CD4-positive, alpha-beta T cell (primary cell): ENCODE data around the gene MAP3K5. TPM values are rescaled to one million over a fixed set of nuclear protein-coding genes. Genes with fewer than 3 reads are reported as not detected.

Experiments used
- ATAC-seq: fragments of 200-7000 bp; cut with Tn5 transposase; one replicate; pipeline ENCODE4 v1.10.0; 2022; ENCODE audit warnings: mild to moderate bottlenecking; ENCODE audit not compliant: poor library complexity
- CTCF ChIA-PET: fragments of 350-600 bp; sonication (Branson Sonifier 250); formaldehyde crosslinking; loops from one replicate; lab custom pipeline; 2021; ENCODE audit warnings: antibody characterized with exemption, inconsistent platforms; lab: Charles Lee
- POLR2A ChIA-PET: fragments of 350-600 bp; sonication (Branson Sonifier 250); formaldehyde crosslinking; loops from one replicate; lab custom pipeline; 2021; ENCODE audit warnings: antibody characterized with exemption, inconsistent platforms; lab: Charles Lee
- DNase-seq, 14 experiments: peaks; one replicate each; pipeline ENCODE4 v3.0.0-alpha.2; 2013 to 2020; ENCODE audit warnings: mixed read lengths in 2 of 14
- H3K27ac ChIP-seq, 2 donors: one replicate each; pipeline versions ENCODE4 v1.5.1 to v1.7.0; 2013; ENCODE audit warnings: low read length in 2 of 2, low read depth in 1 of 2, mild to moderate bottlenecking in 1 of 2
- H3K27me3 ChIP-seq, 2 experiments: 1 replicate in 1 of 2; 2 replicates in 1 of 2; pipeline versions ENCODE4 v1.6.1 to v1.7.0; 2013; ENCODE audit warnings: low read length in 2 of 2, control low read depth in 1 of 2, mild to moderate bottlenecking in 1 of 2, moderate library complexity in 1 of 2; ENCODE audit not compliant: insufficient read depth in 2 of 2, control insufficient read depth in 1 of 2
- H3K36me3 ChIP-seq: one replicate; pipeline ENCODE4 v1.6.1; 2013; ENCODE audit warnings: low read length, control low read depth; ENCODE audit not compliant: insufficient read depth
- H3K4me1 ChIP-seq: one replicate; pipeline ENCODE4 v1.6.1; 2013; ENCODE audit warnings: low read length, control low read depth; ENCODE audit not compliant: insufficient read depth
- H3K4me3 ChIP-seq: one replicate; pipeline ENCODE4 v1.5.1; 2013; ENCODE audit warnings: mild to moderate bottlenecking, low read length, moderate library complexity
- H3K9me3 ChIP-seq, 2 experiments: 1 replicate in 1 of 2; 2 replicates in 1 of 2; pipeline versions ENCODE4 v1.6.1 to v1.7.0; 2013; ENCODE audit warnings: low read length in 2 of 2, mild to moderate bottlenecking in 2 of 2, control low read depth in 1 of 2, moderate library complexity in 1 of 2; ENCODE audit not compliant: control insufficient read depth in 1 of 2, insufficient read depth in 1 of 2
- H3K27ac Mint-ChIP-seq: one replicate; pipeline ENCODE4 v1.8.0; 2020; ENCODE audit warnings: mixed read lengths
- H3K27me3 Mint-ChIP-seq: one replicate; pipeline ENCODE4 v1.8.0; 2021; ENCODE audit warnings: mixed read lengths
- H3K36me3 Mint-ChIP-seq: one replicate; pipeline ENCODE4 v1.8.0; 2021; ENCODE audit warnings: low read depth, mixed read lengths
- H3K4me1 Mint-ChIP-seq: one replicate; pipeline ENCODE4 v1.8.0; 2021; ENCODE audit warnings: low read depth, mixed read lengths
- H3K4me3 Mint-ChIP-seq: one replicate; pipeline ENCODE4 v1.8.0; 2020; ENCODE audit warnings: mild to moderate bottlenecking, mixed read lengths
- H3K9me3 Mint-ChIP-seq: one replicate; pipeline ENCODE4 v1.8.0; 2020; ENCODE audit warnings: mixed read lengths
- intact Hi-C, 2 experiments: fragments of 100-400 bp; cut with DNase I in 1 of 2; cut with micrococcal nuclease in 1 of 2; formaldehyde crosslinking; loops; one replicate each; pipeline versions ENCODE4 v1.15.1 to v1.9.0; 2023 to 2025; cut with DNase I, micrococcal nuclease
- total RNA-seq, 174 experiments: library from RNA in 2 of 174; stranded (reverse) in 2 of 174; gene quantifications; one replicate each; pipeline ENCODE4 v1.2.3 and lab custom pipeline; 2021 to 2026
- TF ChIP-seq, protein P1 (sequence below): fragments of 200-600 bp; IDR thresholded peaks from one replicate; pipeline ENCODE4 v1.8.0; 2022; ENCODE audit warnings: antibody characterized with exemption, mild to moderate bottlenecking

MAP3K5 gene
- total RNA-seq, 2 experiments from 2014 or later = 12.9 to 14.1 TPM

DNA sequence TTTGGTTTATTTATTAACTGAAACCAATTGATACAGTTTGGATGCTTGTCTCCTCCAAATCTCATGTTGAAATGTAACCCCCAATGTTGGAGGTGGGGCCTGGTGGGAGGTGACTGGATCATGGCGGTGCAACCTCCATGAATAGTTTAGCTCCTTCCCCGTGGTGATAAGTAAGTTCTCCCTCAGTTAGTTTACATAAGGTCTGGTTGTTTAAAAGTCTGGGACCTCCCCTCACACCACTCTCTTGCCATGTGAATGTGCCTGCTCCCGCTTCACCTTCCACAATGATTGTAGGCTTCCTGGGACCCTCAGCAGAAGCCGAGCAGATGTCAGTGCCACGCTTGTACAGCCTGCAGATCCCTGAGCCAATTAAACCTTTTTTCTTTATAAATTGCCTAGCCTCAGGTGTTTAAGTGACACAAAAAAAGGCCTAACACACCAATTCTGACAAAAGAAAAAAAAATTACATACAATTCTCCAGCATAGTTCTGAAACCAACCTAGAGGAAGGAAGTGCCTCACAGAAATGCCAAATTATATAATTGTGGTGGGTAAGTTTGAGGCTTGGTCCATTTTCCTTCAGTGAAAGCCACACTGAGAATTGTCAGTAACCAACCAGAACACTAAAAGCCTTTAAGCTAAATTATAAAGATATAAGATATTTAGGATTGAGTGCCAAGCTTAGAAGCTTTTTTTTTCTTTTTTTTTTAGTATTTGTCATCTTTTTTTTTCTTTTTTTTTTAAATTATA is 257.1 kb downstream of the MAP3K5 start:
- ATAC-seq (no peak), DNase-seq (no peak)
- ChIA-PET CTCF (no interaction called here), POLR2A (no interaction called here)
- H3K27me3 Mint-ChIP-seq = no peaks in the 10 kb centered on the region
- no peak overlapping the region for H3K27ac ChIP-seq
- H3K36me3 Mint-ChIP-seq = no peaks in the 10 kb centered on the region
- no peaks in the 10 kb centered on the region for H3K4me1 Mint-ChIP-seq
- no peaks in the 10 kb centered on the region for H3K27me3 ChIP-seq
- H3K4me3 ChIP-seq = no peak overlapping the region
- no peak overlapping the region for H3K4me3 Mint-ChIP-seq
- no peaks in the 10 kb centered on the region for H3K36me3 ChIP-seq
- no peaks in the 10 kb centered on the region for H3K9me3 ChIP-seq
- intact Hi-C loops = no loop called here
- H3K4me1 ChIP-seq = no peaks in the 10 kb centered on the region
- TF ChIP-seq, protein P1, sequence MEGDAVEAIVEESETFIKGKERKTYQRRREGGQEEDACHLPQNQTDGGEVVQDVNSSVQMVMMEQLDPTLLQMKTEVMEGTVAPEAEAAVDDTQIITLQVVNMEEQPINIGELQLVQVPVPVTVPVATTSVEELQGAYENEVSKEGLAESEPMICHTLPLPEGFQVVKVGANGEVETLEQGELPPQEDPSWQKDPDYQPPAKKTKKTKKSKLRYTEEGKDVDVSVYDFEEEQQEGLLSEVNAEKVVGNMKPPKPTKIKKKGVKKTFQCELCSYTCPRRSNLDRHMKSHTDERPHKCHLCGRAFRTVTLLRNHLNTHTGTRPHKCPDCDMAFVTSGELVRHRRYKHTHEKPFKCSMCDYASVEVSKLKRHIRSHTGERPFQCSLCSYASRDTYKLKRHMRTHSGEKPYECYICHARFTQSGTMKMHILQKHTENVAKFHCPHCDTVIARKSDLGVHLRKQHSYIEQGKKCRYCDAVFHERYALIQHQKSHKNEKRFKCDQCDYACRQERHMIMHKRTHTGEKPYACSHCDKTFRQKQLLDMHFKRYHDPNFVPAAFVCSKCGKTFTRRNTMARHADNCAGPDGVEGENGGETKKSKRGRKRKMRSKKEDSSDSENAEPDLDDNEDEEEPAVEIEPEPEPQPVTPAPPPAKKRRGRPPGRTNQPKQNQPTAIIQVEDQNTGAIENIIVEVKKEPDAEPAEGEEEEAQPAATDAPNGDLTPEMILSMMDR = no peak
- no peak overlapping the region for H3K27ac Mint-ChIP-seq
- no peaks in the 10 kb centered on the region for H3K9me3 Mint-ChIP-seq

DNA sequence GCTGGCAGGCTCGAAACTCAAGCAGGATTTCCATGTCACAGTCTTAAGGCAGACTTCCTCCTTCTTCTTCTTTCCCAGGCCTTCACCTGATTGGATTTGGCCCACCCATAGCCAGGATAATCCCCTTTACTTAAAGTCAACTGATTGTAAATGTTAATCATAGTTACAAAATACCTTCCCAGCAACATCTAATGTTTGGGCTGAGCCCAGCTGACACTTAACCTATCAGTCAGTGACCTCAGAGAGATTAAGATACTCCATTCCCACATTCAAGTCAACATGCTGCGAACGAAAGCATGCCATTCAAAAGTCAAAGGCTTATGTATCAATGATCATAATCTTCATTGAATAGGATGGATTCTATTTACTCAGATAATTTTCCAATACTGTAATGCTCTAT is 258.0 kb downstream of the MAP3K5 start:
- no peaks in the 10 kb centered on the region for H3K27me3 ChIP-seq
- ChIA-PET CTCF (no interaction called here), POLR2A (no interaction called here)
- Mint-ChIP-seq H3K4me3 (no peak overlapping the region), H3K27me3 (no peaks in the 10 kb centered on the region), H3K36me3 (no peaks in the 10 kb centered on the region), H3K4me1 (no peaks in the 10 kb centered on the region), H3K27ac (no peak overlapping the region), H3K9me3 (no peaks in the 10 kb centered on the region)
- H3K4me3 ChIP-seq = no peak overlapping the region
- H3K27ac ChIP-seq = no peak overlapping the region
- no peak for ATAC-seq
- H3K36me3 ChIP-seq = no peaks in the 10 kb centered on the region
- TF ChIP-seq, protein P1 = no peak
- no peaks in the 10 kb centered on the region for H3K4me1 ChIP-seq
- H3K9me3 ChIP-seq = no peaks in the 10 kb centered on the region
- DNase-seq = no peak
- intact Hi-C loops = no loop called here

DNA sequence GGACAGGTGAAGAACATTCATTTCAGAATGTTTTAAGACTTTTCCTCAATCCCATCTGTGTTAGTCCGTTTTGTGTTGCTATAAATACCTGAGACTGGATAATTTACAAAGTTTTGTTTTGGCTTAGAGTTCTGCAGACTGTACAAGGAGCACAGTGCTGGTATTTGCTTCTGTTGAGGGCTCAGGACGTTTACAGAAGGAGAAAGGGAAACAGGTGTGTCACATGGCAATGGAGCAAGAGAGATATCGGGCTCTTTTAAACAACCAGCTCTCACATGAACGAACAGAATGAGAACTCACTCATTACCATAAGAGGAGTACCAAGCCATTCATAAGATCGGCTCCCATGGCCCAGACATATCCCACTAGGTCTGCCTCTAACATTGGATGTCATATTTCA is 258.8 kb downstream of the MAP3K5 start:
- Mint-ChIP-seq H3K27ac (no peak overlapping the region), H3K9me3 (no peaks in the 10 kb centered on the region), H3K27me3 (no peaks in the 10 kb centered on the region), H3K36me3 (no peaks in the 10 kb centered on the region), H3K4me1 (no peaks in the 10 kb centered on the region), H3K4me3 (no peak overlapping the region)
- DNase-seq (no peak), ATAC-seq (no peak)
- no peaks in the 10 kb centered on the region for H3K4me1 ChIP-seq
- no peaks in the 10 kb centered on the region for H3K36me3 ChIP-seq
- H3K27me3 ChIP-seq = no peaks in the 10 kb centered on the region
- CTCF ChIA-PET = no interaction called here
- intact Hi-C loops = no loop called here
- TF ChIP-seq, protein P1 = no peak
- POLR2A ChIA-PET = no interaction called here
- H3K4me3 ChIP-seq = no peak overlapping the region
- no peaks in the 10 kb centered on the region for H3K9me3 ChIP-seq
- H3K27ac ChIP-seq = no peak overlapping the region
